ENCODE measurements around the gene PMPCA.
"Not testable (repeated sequence)": the region's sequence is repeated elsewhere in the genome, so short reads cannot be mapped to it uniquely, and the experiment has no call there.

PMPCA gene

DNA sequence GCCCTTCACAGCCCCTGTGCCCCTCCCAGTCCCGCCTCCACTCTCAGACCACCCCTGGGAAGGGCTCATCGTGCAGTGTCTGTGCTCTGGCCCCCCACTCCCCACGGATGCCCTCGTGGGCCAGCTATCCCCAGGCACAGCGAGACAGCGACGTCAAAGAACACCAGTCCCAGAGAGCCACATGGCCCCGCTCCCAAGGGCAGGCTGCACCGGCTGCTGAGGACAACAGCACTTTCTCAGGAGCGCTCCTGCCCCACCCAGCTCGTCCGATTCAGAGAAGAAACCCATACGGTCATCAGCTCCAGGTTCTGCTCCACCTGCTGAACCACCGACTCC is 5.7 kb upstream of the PMPCA start:
- Histone ChIP-seq H3K27ac (replicated peaks) (no peak overlapping the region), H3K4me3 (replicated peaks; ENCODE audit: insufficient read depth, low read length) (no peak overlapping the region), H3K27me3 (ENCODE audit: insufficient read depth, poor library complexity, severe bottlenecking) (no peaks in the 10 kb centered on the region)
- no peak for TF ChIP-seq SPI1 (IDR thresholded peaks at IDR 0.05; ENCODE audit: borderline replicate concordance, low read depth)
- TF ChIP-seq, protein P1, sequence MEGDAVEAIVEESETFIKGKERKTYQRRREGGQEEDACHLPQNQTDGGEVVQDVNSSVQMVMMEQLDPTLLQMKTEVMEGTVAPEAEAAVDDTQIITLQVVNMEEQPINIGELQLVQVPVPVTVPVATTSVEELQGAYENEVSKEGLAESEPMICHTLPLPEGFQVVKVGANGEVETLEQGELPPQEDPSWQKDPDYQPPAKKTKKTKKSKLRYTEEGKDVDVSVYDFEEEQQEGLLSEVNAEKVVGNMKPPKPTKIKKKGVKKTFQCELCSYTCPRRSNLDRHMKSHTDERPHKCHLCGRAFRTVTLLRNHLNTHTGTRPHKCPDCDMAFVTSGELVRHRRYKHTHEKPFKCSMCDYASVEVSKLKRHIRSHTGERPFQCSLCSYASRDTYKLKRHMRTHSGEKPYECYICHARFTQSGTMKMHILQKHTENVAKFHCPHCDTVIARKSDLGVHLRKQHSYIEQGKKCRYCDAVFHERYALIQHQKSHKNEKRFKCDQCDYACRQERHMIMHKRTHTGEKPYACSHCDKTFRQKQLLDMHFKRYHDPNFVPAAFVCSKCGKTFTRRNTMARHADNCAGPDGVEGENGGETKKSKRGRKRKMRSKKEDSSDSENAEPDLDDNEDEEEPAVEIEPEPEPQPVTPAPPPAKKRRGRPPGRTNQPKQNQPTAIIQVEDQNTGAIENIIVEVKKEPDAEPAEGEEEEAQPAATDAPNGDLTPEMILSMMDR (IDR thresholded peaks at IDR 0.05; ENCODE audit: insufficient read depth, low read length): no peak
- TF ChIP-seq, protein P2, sequence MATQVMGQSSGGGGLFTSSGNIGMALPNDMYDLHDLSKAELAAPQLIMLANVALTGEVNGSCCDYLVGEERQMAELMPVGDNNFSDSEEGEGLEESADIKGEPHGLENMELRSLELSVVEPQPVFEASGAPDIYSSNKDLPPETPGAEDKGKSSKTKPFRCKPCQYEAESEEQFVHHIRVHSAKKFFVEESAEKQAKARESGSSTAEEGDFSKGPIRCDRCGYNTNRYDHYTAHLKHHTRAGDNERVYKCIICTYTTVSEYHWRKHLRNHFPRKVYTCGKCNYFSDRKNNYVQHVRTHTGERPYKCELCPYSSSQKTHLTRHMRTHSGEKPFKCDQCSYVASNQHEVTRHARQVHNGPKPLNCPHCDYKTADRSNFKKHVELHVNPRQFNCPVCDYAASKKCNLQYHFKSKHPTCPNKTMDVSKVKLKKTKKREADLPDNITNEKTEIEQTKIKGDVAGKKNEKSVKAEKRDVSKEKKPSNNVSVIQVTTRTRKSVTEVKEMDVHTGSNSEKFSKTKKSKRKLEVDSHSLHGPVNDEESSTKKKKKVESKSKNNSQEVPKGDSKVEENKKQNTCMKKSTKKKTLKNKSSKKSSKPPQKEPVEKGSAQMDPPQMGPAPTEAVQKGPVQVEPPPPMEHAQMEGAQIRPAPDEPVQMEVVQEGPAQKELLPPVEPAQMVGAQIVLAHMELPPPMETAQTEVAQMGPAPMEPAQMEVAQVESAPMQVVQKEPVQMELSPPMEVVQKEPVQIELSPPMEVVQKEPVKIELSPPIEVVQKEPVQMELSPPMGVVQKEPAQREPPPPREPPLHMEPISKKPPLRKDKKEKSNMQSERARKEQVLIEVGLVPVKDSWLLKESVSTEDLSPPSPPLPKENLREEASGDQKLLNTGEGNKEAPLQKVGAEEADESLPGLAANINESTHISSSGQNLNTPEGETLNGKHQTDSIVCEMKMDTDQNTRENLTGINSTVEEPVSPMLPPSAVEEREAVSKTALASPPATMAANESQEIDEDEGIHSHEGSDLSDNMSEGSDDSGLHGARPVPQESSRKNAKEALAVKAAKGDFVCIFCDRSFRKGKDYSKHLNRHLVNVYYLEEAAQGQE (IDR thresholded peaks at IDR 0.05; ENCODE audit: insufficient replicate concordance, low read depth): no peak
- no peak for TF ChIP-seq GABPA (IDR thresholded peaks at IDR 0.05; ENCODE audit: low read depth)
- TF ChIP-seq POLR2AphosphoS5 (IDR thresholded peaks at IDR 0.05; ENCODE audit: low read depth): no peak
- no peak for DNase-seq (ENCODE audit: low read depth in 1 of 2, low spot score in 1 of 2)

DNA sequence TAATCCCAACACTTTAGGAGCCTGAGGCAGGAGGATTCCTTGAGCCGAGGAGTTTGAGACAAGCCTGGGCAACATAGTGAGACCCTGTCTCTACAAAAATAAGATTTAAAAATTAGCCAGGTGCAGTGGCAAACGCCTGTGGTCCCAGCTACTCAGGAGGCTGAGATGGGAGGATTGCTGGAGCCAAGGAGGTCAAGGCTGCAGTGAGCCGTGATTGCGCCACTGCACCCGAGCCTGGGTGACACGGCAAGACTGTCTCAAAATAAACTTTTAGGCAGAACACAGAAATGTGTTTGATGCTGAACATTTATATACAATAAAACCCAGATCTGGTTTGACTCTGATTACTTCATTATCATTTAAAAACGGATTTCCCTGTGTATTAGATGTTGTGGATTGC is 5.0 kb upstream of the PMPCA start:
- Histone ChIP-seq H3K27me3 (ENCODE audit: insufficient read depth, poor library complexity, severe bottlenecking) (no peaks in the 10 kb centered on the region), H3K4me3 (replicated peaks; ENCODE audit: insufficient read depth, low read length) (no peak overlapping the region), H3K27ac (replicated peaks) (no peak overlapping the region)
- no peak for DNase-seq (ENCODE audit: low read depth in 1 of 2, low spot score in 1 of 2)
- TF ChIP-seq POLR2AphosphoS5 (IDR thresholded peaks at IDR 0.05; ENCODE audit: low read depth): no peak
- TF ChIP-seq, protein P2 (IDR thresholded peaks at IDR 0.05; ENCODE audit: insufficient replicate concordance, low read depth): no peak
- TF ChIP-seq, protein P1 (IDR thresholded peaks at IDR 0.05; ENCODE audit: insufficient read depth, low read length): no peak
- no peak for TF ChIP-seq GABPA (IDR thresholded peaks at IDR 0.05; ENCODE audit: low read depth)
- no peak for TF ChIP-seq SPI1 (IDR thresholded peaks at IDR 0.05; ENCODE audit: borderline replicate concordance, low read depth)

DNA sequence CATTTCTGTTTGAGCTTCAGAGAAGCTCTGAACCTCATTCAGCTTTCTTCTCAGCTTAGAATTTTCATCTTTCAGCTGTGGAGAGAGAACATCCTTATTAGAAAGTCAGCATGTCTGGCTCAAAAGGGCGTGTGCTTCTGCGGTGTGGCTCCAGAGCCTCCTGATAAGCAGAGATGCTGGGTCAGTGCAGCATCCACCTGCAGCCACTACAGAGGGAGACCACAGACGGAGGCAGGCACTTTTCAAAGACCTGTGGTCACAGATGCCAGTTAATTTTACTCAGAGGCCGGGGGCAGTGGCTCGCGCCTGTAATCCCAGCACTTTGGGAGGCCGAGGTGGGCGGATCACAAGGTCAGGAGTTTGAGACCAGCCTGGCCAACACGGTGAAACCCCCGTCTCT is 4.6 kb upstream of the PMPCA start:
- H3K27me3 ChIP-seq (ENCODE audit: insufficient read depth, poor library complexity, severe bottlenecking); H3K27ac ChIP-seq (replicated peaks); H3K4me3 ChIP-seq (replicated peaks; ENCODE audit: insufficient read depth, low read length); DNase-seq (ENCODE audit: low read depth in 1 of 2, low spot score in 1 of 2): not testable (repeated sequence)

DNA sequence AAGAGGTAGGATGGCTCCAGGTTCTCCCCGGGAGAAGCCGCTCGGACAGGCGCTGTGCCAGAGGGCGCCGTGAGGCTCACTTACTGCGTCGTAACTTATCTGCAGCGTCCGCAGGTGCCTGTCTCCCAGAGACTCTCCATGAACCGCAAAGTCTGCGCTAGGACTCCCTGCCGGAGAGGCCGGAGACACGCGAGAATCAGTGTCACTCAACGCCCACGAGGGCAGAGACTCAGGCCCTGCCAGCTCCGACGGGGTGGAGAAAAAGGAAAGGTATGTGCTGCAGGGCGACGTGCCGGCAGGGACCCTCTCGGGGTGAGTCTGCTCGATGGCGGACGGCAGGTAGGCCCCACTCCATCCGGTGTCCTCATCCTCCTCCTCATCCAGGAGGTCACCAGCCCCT is 3.4 kb upstream of the PMPCA start:
- H3K4me3 ChIP-seq (replicated peaks; ENCODE audit: insufficient read depth, low read length); DNase-seq (ENCODE audit: low read depth in 1 of 2, low spot score in 1 of 2); H3K27me3 ChIP-seq (ENCODE audit: insufficient read depth, poor library complexity, severe bottlenecking); H3K27ac ChIP-seq (replicated peaks): not testable (repeated sequence)

DNA sequence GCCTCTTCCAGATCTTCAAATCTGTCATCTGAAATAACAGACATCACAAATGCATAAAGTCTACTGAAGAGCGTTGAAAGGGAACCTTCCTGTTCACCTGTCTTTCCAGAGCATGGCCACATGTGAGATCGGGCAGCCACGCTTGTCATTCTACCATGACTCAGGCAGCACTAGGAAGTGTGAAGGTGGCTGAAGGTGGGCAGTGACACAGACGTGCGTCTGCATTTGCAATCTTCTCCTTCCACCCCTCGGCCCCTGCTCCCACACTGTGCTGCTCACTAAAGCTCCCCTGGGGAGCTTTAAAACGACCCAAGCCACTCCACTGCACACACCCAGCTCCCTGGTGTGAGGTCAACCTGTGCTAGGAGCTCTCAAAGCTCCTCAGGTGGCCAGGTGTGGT is 2.5 kb upstream of the PMPCA start:
- no peaks in the 10 kb centered on the region for H3K27me3 ChIP-seq (ENCODE audit: insufficient read depth, poor library complexity, severe bottlenecking)
- TF ChIP-seq POLR2AphosphoS5 (IDR thresholded peaks at IDR 0.05; ENCODE audit: low read depth) (no peak), SPI1 (IDR thresholded peaks at IDR 0.05; ENCODE audit: borderline replicate concordance, low read depth) (no peak)
- TF ChIP-seq, protein P2 (IDR thresholded peaks at IDR 0.05; ENCODE audit: insufficient replicate concordance, low read depth): no peak
- TF ChIP-seq, protein P1 (IDR thresholded peaks at IDR 0.05; ENCODE audit: insufficient read depth, low read length): no peak
- no peak for DNase-seq (ENCODE audit: low read depth in 1 of 2, low spot score in 1 of 2)
- no peak overlapping the region for H3K4me3 ChIP-seq (replicated peaks; ENCODE audit: insufficient read depth, low read length)
- H3K27ac ChIP-seq (replicated peaks): no peak overlapping the region
